Thoracic aorta (tissue), 2 donors: ENCODE results near the gene PEX3. TPM values are rescaled to one million over a fixed set of nuclear protein-coding genes. Genes with fewer than 3 reads are reported as not detected.

Experiments
- ATAC-seq: fragments of 150-250 bp; one replicate; pipeline ENCODE4 v1.8.0; 2017; ENCODE audit warnings: low read depth; ENCODE audit not compliant: insufficient number of reproducible peaks, low FRiP score
- DNase-seq: peaks from one replicate; pipeline ENCODE4 v3.0.0-alpha.2; 2020; ENCODE audit warnings: low spot score
- H3K27ac ChIP-seq, 2 donors: fragments of 200-600 bp; sonication (generic); 1 replicate in 1 of 2; 2 replicates in 1 of 2; pipeline ENCODE4 v1.5.1; 2016; ENCODE audit warnings: mild to moderate bottlenecking in 2 of 2, moderate library complexity in 2 of 2
- H3K27me3 ChIP-seq: fragments of 200-600 bp; sonication (generic); replicated peaks from 2 replicates; pipeline ENCODE4 v1.6.0; 2016; ENCODE audit warnings: mild to moderate bottlenecking; ENCODE audit not compliant: insufficient read depth
- H3K36me3 ChIP-seq: fragments of 200-600 bp; sonication (generic); one replicate; pipeline ENCODE4 v1.5.1; 2016
- H3K4me1 ChIP-seq, 2 donors: fragments of 200-600 bp; sonication (generic); 1 replicate in 1 of 2; 2 replicates in 1 of 2; pipeline versions ENCODE4 v1.5.1 to v1.6.0; 2016; ENCODE audit warnings: low read depth in 2 of 2, mild to moderate bottlenecking in 1 of 2; ENCODE audit not compliant: control insufficient read depth in 1 of 2
- H3K4me3 ChIP-seq: fragments of 200-600 bp; sonication (generic); 2 replicates; pipeline ENCODE4 v1.5.1; 2016; ENCODE audit warnings: mild to moderate bottlenecking
- H3K9me3 ChIP-seq: fragments of 200-600 bp; sonication (generic); 2 replicates; pipeline ENCODE4 v1.5.1; 2016
- total RNA-seq, 2 donors: library from RNA; depleted of rRNA; stranded (reverse); fragments of >200 nt; gene quantifications; one replicate each; pipeline versions ENCODE4 v1.1.0 to v1.2.3, GENCODE V29; 2016
- TF ChIP-seq, protein P1 (sequence below): fragments of 200-600 bp; sonication (generic); IDR thresholded peaks from one replicate; pipeline ENCODE4 v1.5.1; 2019; ENCODE audit warnings: antibody characterized with exemption

The PEX3 gene
- total RNA-seq, 2 donors from 2014 or later = 11.4 to 16.2 TPM

DNA sequence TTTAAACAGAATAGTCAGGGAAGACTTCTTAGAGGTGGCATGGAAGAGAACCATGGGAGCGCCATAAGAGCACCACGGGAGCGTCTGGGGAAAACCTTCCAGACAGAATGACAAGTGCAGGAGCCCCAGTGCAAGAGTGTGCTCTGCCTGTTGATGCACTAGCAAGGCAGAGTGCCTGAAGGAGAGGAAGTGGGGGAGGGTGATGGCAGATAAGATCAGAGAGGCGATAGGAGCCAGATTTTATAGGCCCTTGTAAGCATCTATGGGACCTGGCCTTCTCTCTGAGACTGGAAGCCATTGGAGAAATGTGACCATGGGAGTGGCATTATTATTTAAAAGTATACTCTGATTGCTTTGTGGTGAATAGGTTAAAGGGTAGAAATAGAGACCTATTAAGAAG is 47.8 kb downstream of the PEX3 start:
- no peaks in the 10 kb centered on the region for H3K9me3 ChIP-seq
- no peak overlapping the region for H3K27ac ChIP-seq
- no peak overlapping the region for H3K4me3 ChIP-seq
- DNase-seq (no peak), ATAC-seq (no peak)
- H3K36me3 ChIP-seq = peaks cover 19% of the 10 kb centered on the region
- no peaks in the 10 kb centered on the region for H3K4me1 ChIP-seq
- no peaks in the 10 kb centered on the region for H3K27me3 ChIP-seq
- TF ChIP-seq, protein P1, sequence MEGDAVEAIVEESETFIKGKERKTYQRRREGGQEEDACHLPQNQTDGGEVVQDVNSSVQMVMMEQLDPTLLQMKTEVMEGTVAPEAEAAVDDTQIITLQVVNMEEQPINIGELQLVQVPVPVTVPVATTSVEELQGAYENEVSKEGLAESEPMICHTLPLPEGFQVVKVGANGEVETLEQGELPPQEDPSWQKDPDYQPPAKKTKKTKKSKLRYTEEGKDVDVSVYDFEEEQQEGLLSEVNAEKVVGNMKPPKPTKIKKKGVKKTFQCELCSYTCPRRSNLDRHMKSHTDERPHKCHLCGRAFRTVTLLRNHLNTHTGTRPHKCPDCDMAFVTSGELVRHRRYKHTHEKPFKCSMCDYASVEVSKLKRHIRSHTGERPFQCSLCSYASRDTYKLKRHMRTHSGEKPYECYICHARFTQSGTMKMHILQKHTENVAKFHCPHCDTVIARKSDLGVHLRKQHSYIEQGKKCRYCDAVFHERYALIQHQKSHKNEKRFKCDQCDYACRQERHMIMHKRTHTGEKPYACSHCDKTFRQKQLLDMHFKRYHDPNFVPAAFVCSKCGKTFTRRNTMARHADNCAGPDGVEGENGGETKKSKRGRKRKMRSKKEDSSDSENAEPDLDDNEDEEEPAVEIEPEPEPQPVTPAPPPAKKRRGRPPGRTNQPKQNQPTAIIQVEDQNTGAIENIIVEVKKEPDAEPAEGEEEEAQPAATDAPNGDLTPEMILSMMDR = no peak

DNA sequence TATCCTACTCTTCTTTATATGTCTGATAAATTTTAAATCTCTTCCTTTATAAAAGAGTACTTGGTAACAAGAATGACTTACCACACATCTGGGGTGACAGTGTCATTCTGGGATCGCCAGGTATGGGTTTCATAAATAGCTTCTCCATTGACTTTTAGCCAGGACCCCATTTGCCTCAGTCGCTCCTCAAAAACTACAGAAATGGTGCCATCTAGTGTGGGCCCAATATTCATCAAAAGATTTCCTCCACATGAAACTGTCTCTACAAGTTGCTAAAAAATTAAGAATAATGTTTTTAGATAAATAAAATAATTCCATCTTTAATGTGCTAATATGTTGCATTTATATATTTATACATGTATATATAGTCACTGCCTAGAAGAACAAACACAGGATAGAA is 51.2 kb downstream of the PEX3 start:
- no peaks in the 10 kb centered on the region for H3K27me3 ChIP-seq
- ATAC-seq (no peak), DNase-seq (no peak)
- TF ChIP-seq, protein P1 = no peak
- peaks cover 20% of the 10 kb centered on the region for H3K36me3 ChIP-seq
- no peaks in the 10 kb centered on the region for H3K4me1 ChIP-seq
- no peak overlapping the region for H3K27ac ChIP-seq
- no peak overlapping the region for H3K4me3 ChIP-seq
- H3K9me3 ChIP-seq = no peaks in the 10 kb centered on the region

DNA sequence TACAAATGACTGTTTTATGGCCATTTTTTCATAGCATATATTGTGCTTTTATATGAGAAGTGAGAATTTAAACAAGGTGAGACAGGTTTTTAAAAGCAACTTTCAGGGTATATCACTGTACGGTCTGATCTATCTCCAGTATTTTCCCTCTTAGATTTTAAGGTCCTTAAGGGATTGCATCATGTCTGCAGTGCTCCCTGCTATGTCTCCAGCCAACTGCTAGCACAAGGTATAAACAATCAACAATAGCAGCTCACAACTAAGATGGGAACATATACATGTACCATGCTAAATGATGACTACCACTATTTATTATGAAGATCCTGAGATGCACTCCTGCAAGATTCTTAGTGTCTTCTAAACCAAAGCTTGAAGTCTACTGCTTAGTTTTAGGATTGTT is 53.8 kb downstream of the PEX3 start:
- ATAC-seq (no peak), DNase-seq (no peak)
- TF ChIP-seq, protein P1 = no peak
- H3K27me3 ChIP-seq = no peaks in the 10 kb centered on the region
- no peak overlapping the region for H3K4me3 ChIP-seq
- H3K9me3 ChIP-seq = no peaks in the 10 kb centered on the region
- no peak overlapping the region for H3K27ac ChIP-seq
- peaks cover 0 to 3% of the 10 kb centered on the region in 2 donors for H3K4me1 ChIP-seq
- H3K36me3 ChIP-seq = peaks cover 9% of the 10 kb centered on the region

DNA sequence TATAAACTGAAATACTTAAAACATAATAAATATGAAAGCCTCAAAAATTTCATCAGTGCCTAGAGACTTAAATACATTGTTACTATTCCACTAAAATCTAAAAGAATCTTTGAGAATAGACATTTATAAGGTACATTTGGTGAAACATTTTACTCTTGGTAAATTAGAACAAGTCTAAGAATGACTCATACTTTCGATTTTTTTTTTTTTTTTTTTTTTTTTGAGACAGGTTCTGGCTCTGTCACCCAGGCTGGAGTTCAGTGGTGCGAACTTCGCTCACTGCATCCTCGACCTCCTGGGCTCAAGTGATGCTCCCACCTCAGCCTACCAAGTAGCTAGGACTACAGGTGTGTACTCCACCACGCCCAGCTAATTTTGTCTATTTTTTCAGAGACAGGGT is 54.5 kb downstream of the PEX3 start:
- Histone ChIP-seq H3K27me3 (no peaks in the 10 kb centered on the region), H3K36me3 (peaks cover 9% of the 10 kb centered on the region), H3K4me1 (peaks cover 6 to 9% of the 10 kb centered on the region in 2 donors), H3K9me3 (no peaks in the 10 kb centered on the region), H3K27ac (no peak overlapping the region), H3K4me3 (no peak overlapping the region)
- no peak for DNase-seq
- TF ChIP-seq, protein P1 = no peak
- no peak for ATAC-seq

DNA sequence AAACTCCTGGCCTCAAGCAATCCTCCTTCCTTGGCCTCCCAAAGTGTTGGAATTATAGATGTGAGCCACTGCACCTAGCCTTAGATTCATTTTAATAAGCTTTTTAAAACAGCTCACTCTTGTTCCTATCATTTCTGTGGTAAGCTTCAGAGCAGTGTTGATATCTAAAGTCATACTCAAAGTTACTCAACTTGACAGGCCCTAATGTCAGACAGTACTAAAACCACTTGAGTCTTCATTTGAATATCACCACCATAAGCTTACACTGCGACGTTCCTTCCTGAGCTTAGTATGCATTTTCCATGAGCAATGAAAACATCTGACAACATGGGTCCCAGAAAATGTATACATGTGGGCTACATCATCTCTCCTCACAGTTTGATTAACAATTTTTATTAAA is 54.9 kb downstream of the PEX3 start:
- Histone ChIP-seq H3K4me3 (no peak overlapping the region), H3K9me3 (no peaks in the 10 kb centered on the region), H3K36me3 (peaks cover 9% of the 10 kb centered on the region), H3K27ac (no peak overlapping the region), H3K4me1 (peaks cover 9 to 10% of the 10 kb centered on the region in 2 donors), H3K27me3 (no peaks in the 10 kb centered on the region)
- TF ChIP-seq, protein P1 = no peak
- ATAC-seq = no peak
- DNase-seq = no peak
